Activated CD8-positive, alpha-beta memory T cell treated with anti-CD3 and anti-CD28 coated beads, Interleukin-2, amount 50 U/mL, for 1 hour (primary cell): Measurements from ENCODE around the gene FOXF2.

Experiments used
- DNase-seq: peaks from one replicate; pipeline ENCODE4 v3.0.0-alpha.2; 2020; ENCODE audit errors: extremely low read depth

Gene FOXF2

DNA sequence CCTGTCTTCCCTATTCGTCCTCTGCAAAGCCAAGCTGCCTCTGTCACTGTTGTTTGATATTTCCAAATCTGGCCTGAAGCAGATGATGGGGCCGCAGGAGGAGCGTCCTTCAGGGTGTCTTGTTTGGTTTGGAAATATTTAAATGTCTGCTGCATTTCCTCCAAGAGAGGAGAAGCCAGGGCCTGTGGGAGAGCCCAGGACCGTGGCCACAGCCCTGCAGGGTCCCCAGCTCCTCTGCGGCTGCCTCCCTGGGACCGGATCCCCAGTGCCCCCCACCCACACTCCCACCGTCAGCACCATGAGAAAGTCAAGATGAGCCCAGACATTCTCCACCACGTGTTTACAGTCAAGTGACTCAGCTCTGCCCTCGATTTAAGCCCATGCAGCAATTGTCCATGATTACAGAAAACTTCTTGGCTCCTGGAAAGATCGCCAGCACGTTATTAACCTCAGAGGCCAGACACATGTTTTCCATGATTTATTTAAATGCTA lies 18.2 kb downstream of the FOXF2 start:
- no peak for DNase-seq

DNA sequence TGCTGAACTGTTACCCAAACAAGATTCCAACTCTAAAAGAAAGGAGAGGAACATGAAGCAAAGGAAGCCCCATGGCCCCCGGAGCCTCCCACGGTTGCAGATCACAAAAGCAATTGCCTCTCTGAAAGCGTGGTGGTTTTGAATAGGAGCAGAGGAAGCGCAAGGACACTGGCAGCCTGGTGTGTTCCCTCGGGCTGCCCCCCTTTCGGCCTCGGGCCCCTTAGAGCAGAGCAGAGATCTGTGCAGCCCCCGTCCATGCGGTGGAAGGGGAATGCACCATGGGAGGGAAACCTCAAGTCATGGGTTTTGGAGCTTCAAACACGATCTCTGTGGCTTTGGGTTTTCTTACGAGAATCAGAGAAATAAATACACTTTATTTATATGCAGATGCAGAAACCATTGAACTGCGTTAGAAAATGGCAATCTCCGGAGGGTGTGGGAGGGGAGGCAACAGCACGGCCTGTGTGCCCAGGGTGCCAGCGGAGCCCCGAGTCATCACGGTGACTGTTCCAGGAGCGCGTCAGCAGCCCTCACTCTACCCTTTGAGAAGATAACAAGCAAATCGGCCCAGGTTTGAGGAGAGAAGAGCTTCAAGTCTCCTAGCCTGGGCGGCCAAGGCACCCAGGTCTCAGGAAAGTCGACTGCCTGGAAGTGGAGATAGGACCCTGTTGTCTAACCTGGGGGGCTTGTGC lies 20.5 kb downstream of the FOXF2 start:
- no peak for DNase-seq

DNA sequence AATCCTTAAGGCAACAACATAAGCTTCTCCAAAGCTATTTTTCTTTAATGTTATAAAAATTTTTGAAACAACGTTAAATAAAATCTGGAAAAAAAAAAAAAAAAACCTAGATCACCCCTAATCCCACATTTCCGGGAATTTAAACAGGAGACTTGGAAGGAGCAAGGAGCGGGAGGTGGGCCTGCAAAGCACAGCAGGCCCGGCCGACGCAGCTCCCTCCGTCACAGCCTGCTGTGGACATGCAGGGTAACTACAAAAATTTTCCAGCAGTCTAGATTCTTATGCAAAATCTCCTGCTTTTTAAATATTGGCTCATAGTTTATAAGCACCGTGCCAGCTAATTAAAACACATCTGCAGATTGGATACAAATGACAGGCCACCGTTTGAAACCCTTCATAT lies 23.5 kb downstream of the FOXF2 start:
- DNase-seq, result no peak

DNA sequence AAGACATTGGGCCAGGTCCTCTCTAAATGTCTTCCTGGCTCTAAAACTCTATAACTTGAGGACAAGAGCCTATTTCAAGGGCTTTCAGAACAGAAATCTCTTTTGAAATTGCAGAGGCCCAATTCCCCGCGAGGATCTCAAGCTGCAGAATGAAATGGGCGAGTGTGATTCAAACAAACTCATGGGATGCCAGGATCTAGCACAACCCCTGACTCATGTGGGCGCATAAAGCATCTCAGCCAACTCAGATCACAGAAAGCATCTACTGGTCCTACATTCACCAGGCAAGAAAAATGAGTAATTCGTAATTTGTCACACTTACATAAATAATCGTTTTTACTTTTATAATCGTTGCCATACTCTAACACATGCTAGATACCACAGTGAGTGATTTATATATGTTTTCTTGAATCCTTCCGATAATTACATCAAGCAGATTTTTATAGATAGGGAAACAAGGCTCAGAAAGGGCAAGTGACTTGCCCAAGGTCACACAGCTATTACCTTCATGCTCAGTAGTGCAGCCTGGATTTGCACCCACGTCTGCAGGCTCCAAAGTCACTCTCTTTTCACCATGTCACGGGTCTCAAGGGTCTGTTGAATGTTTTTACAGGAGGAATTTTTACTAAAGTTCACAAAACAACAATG lies 26.2 kb downstream of the FOXF2 start:
- no peak for DNase-seq

DNA sequence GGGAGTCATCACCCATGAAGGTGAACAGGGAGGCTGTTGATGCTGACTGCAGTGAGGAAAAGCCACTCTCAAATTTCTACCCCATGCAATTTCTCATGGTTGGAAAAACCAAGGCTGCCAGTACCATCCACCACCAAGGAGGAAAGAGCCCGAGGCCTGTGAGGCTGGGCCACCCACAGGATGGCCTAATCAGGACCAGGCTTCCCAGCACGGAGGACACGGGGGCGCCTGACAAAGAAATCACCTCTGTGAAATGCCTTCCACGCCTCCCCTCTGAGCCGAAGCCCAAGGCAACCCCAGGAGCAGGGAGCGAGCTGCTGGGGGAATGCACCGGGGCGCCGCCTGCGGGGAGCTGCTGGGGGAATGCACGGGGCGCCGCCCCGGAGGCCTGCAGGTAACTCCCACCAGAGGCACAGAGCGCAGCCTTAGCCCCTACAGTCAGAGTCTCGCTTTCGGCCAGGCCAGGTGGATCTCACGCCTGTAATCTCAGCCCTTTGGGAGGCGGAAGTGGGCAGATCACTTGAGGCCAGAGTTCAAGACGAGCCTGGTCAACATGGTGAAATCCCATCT lies 26.9 kb downstream of the FOXF2 start:
- DNase-seq, result no peak

DNA sequence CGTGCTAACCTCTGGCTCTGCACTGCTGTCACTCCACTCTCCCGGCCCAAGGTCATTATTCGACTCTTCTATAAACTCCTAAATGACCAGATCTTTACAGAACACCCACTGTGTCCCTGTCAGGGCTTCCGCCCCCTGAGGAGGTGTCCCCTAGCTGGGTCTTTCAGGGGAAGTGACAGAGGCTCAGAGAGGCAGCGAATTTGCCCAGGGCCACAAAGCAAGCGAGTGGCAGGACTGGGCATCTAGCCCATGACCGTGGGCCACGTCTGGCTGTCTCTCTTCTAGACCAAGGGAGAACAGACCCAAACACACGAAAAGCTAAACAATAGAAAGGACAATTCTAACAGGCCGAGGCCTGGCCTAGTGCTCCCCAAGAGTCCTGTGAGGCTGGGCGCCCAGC lies 27.4 kb downstream of the FOXF2 start:
- no peak for DNase-seq

DNA sequence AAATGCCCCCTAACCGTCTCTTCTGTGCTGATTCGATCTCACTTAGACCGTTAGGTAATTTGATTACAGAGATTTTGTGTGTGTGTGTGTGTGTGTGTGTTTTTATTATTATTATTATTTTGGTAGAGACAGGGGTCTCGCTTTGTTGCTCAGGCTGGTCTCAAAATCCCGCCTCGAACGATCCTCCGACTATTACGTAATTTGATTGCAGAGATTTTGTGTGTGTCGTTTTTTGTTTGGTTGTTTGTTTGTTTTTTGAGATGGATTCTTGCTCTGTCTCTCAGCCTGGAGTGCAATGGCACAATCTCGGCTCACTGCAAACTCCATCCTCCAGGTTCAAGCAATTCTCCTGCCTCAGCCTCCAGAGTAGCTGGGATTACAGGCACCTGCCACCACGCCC lies 28.3 kb downstream of the FOXF2 start:
- no peak for DNase-seq

DNA sequence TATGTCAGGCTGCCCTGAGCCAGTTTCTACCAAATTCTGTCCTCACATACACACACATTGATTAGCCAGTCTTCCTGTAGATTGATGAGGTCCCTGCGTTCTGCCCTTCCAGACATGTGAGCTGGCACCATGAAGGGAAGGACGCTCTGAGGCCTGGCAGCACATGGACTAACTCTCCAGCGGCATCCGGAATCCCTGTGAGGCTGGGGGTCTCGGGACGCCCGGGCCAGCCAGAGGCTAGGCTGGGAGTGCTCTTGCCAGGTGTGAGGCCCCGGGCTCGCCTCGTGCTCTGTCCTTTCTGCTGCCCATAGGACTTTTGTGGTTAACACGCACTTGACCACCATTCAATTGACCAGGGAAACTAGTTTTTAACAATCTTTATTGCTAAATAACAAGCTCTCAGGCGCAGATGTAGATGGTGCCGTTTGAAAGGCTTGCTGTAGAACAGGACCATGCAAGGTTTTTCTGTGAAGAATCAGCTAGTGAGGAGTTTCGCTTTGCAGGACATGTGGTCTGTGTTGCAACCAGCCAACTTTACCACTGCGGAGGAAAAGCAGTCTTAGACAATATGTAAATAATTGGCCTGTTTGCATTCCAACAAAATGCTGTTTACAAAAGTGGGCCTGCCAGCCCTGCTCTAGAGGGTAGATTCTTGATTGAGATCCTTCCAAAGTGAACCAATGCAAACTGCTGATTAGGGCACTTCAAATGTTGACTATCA lies 29.3 kb downstream of the FOXF2 start:
- no peak for DNase-seq

DNA sequence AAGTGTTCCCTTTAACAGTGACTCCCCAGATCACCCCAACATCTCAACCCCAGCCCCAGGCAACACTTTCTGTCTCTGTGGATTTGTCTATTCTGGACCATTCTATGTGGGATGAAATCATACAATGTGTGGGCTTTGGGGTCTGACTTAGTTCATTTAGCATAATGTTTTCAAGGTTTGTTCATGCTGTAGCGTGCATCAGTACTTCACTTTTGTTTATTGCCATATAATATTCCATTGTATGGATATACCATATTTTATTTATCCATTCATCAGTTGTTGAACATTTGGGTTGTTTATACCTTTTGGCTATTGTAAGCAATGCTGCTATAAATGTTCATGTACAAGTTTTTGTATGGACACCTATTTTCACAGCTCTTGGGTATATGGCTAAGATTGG lies 31.0 kb downstream of the FOXF2 start:
- DNase-seq, result no peak

DNA sequence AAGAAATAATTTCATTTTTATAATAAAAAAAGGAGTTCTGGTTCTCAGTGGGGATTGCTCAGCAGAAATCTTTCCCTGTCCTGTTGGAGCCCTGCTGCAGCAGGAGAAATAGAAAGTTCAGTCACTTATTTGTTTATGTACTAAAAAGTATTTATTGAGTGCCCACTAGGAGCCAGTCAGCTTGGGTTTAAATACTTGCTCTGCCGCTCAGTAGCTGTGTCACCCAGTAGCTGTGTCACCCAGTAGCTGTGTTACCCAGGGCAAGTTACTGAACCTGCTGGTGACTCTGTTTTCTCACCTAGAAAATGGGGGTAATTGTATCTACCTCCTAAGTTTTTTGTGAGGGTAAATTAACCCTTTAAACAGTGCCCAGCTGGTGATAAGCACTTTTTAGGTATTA lies 32.9 kb downstream of the FOXF2 start:
- DNase-seq, result no peak

DNA sequence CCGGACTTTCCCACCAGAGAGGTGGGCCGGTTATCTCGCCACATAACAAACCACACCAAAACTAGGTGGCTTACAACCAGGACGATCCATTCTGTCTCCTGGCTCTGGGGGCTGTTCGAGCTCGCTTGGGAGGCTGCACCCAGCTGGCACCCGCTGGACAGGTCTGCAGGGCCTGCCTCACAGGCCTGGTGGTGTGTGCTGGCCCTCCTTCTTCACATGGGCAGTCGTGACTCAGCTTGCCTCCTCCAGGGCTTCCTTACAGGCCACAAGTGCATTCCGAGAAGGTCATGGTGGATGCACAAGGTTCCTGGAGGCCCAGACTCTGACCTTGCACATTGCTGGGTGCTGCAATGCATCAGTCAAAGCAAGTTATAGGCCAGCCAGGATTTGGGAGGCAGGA lies 34.2 kb downstream of the FOXF2 start:
- no peak for DNase-seq

DNA sequence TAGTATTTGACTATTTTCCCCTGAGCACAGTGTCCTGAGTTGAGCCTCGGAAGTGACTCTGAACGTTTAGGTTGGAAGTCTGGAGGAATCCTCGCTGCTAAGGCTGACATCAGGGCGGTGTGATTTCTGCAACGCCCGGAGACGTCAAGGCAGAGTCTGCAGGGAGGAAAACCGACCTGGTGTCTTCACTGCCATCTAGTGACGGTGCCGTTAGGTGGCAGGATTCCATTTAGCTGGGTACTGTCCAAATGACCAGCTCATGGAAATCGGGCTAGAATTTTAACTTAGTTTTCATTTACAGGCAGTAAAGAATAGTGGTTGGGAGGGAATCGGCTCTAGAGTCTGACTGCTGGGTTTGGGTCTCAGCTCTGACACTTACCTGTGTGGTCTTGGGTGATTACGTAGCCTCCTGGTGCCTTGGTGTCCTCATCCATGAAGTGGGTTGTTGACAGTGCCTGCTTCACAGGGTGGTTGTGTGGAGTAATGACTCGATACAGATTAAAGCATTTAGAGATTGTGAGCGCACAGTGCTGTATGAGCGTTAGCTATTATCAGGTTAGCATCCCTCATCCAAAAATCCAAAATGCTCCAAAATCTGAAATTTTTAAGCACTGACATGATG lies 35.0 kb downstream of the FOXF2 start:
- DNase-seq, result no peak

DNA sequence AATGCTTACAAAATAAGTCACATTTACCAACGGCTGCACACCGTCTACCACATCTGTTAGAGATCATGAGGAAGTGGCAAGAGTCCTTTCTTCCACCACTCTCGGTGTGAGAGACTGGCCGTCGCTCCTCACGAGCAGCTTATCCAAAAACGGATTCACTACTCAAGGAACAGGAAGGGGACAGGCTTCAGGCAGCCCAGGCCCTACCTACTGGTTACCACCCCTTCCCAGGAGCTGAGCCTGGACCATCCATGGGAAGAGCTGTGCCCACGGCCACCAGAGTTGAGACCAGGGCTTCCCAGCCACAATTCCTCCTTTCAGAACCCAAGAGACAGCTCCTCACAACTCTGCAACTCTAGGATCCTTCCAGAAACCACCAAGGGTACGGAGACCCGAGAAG lies 37.0 kb downstream of the FOXF2 start:
- DNase-seq, result no peak

DNA sequence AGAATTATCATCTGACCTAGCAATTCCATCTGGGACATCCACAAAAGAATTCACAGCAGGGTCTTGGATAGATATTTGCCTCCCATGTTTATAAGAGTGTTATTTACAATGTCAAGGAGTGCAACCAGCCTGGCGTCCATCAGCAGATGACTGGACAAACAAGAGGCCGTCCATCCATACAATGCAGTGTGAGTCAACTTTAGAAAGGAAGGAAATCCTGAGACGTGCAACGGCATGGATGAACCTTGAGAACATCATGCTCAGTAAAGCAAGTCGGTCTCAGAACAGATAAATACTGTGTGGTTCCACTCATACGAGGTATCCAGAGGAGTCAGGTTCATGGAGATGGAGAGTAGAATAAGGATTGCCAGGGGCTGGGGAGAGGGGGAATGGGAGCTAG lies 46.4 kb downstream of the FOXF2 start:
- DNase-seq, result no peak

DNA sequence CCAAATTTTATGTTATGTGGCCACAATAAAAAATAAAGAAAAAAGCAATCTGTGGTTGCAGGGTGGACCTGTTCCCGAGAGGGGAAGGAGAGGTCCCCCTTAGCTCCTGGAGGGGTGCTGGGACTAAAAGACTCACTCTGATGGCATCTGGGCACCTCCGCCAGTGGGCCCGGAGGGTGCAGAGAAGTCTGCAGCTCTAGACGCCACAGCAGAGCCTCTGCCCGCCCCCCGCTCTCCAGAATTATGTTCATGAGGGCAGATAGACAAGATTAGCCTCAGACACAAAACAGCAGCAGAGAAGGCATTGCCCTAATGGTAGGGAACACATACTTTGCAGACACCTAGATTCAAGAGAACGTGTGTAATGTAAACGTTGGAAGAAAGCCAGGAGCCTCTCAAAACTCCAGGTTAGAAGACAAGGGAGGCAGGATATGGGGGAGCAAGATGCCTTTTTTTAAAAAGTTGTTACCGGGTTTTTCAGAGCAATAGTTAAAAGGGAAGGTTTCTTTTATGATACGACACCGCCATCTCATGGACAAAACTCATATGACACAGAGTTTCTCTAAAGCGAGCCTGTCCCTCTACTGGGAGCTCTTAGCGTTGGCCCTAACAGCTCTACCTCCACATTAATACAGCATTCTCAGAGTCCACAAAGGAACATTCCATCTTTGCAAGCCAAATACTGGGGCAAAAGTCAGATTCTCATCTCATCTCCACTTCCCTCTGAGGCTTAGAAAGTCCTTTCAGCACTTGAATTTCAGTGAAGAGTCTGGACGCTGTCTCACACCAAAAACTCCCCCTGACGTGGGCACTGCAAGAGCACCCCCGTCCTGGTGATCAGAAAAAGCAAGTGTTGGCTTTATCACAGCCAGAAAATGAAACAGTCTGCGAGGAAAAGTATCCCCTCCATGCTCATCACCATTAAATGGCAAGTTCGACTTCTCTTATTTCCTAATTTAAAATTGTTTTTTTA lies 47.2 kb downstream of the FOXF2 start:
- DNase-seq, result no peak

DNA sequence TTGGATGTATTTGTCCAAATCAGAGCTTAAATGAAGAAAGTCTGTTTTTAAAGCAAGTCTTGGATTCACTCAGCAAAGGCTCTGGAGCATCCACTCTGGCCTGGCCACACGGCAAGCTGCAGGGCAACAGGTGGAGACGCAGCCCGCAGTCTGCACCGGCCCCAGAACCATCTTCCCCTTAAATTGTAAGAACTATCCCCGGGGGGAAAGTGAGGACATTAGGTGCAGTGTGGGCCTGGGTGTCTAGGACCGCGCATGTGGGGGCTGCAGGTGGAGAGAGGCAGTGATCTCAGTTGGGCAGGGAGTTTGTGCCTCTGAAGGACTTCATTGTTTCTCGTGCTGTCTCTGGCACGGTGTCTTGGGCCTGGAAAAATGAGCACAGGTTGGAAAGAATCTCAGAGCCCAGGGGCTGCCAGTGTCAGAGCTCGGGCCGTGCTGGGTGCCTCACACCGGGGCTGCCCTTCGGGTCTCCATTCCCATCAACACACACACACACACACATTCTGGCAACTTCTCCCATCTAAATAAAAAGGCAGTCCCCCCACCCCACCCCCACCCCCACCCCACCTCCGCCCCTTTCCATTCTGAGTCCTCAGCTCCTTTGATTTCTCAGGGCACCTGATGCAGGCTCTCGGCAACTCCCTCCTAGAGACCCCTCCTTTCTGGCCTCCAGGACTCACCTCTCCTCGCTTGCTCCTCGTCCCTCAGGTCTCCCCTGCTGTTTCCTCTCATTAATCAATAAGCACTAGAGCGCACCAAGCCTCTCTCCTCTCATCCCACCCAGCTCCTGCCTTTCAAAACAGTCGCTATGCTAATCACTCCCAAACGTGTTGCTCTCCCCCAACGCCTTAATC lies 48.4 kb downstream of the FOXF2 start:
- DNase-seq, result no peak

DNA sequence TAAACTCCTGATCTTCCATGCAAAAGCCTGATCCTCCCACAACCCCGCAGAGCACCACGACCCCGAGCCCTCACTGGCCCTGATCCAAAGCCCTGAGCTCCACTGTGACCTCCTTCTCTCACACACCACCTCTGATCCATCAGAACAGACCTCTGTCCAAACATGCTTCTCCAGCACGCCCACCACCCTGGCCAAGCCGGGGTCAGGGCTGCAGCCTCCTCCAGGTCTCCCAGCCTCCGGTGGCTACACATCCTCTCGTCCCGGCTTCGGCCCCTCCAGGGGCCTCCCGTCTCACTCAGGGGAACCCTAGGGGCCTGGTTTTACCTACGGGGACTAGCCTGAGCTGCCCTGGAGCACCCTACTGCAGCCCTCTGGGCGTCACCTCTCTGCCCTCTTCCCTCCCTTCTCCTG lies 49.1 kb downstream of the FOXF2 start:
- no peak for DNase-seq

DNA sequence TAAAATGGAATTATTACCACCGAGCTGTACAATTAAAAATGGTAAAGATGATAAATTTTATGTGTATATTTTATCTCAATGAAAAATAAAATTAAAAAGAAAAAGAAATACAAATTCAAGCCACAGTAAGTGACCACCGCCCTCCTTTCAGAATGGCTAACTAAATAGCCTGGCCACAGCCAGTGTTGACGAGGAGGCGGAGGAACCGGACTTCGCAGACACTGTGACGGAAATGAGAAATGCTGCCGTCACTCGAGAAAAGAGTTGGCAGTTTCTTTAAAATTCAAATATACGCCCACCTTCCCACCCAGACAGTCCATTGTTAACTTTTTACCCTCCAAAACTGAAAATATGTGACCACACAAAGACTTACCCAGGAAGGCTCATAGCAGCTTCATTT lies 50.0 kb downstream of the FOXF2 start:
- no peak for DNase-seq

DNA sequence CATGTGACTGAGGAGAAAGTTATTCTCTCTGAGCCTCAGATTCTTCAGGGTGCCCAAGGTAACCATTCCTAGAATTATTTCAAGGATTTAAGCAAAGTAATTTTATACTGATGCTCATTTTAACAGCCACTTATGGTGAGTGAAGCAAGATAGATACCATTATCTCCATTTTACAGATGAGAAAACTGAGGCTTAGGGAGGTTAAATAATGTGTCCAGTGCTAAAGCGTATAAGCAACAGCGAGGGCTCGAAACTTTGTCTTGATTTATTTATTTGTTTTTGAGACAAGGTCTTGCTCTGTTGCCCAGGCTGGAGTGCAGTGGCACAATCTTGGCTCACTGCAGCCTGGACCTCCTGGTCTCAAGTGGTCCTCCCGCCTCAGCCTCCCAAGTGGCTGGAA lies 53.6 kb downstream of the FOXF2 start:
- DNase-seq, result no peak
